Measurements from ENCODE around the gene DUSP16. TPM values are rescaled to one million over a fixed set of nuclear protein-coding genes. Genes with fewer than 3 reads are reported as not detected.

Gene DUSP16
- total RNA-seq, 4 donors from 2014 or later: 20.6 to 52.6 (median 45.7) TPM

GRCh38 chr12:12511895-12512711 lies 50.6 kb downstream of the DUSP16 start:
- no peak for DNase-seq
- H3K36me3 ChIP-seq: peaks cover 0 to under 1% (median 0%) of the 10 kb centered on the region in 3 donors
- no peaks in the 10 kb centered on the region for H3K27me3 ChIP-seq
- no peaks in the 10 kb centered on the region for H3K4me1 ChIP-seq
- H3K27ac ChIP-seq: no peak overlapping the region
- no peak overlapping the region for H3K4me3 ChIP-seq
- no peak for TF ChIP-seq CTCF (IDR thresholded peaks at IDR 0.05)
- TF ChIP-seq POLR2A (IDR thresholded peaks at IDR 0.05): no peak
- no peaks in the 10 kb centered on the region for H3K9me3 ChIP-seq

GRCh38 chr12:12511021-12511783 lies 51.5 kb downstream of the DUSP16 start:
- Histone ChIP-seq H3K4me3 (no peak overlapping the region), H3K27ac (no peak overlapping the region), H3K27me3 (no peaks in the 10 kb centered on the region), H3K9me3 (no peaks in the 10 kb centered on the region), H3K36me3 (no peaks in the 10 kb centered on the region), H3K4me1 (peaks cover 0 to 8% (median 0%) of the 10 kb centered on the region in 4 donors)
- TF ChIP-seq POLR2A (IDR thresholded peaks at IDR 0.05) (no peak), CTCF (IDR thresholded peaks at IDR 0.05) (no peak)
- DNase-seq: no peak

GRCh38 chr12:12510551-12510950 lies 52.1 kb downstream of the DUSP16 start:
- TF ChIP-seq CTCF (IDR thresholded peaks at IDR 0.05) (no peak), POLR2A (IDR thresholded peaks at IDR 0.05) (no peak)
- no peak for DNase-seq
- H3K27ac ChIP-seq: no peak overlapping the region
- no peaks in the 10 kb centered on the region for H3K27me3 ChIP-seq
- no peak overlapping the region for H3K4me3 ChIP-seq
- peaks cover 0 to 12% (median 3%) of the 10 kb centered on the region in 4 donors for H3K4me1 ChIP-seq
- H3K36me3 ChIP-seq: no peaks in the 10 kb centered on the region
- no peaks in the 10 kb centered on the region for H3K9me3 ChIP-seq

- Histone ChIP-seq H3K9me3 (no peaks in the 10 kb centered on the region), H3K36me3 (no peaks in the 10 kb centered on the region), H3K4me3 (no peak overlapping the region), H3K4me1 (peaks cover 0 to 16% (median 5%) of the 10 kb centered on the region in 4 donors), H3K27me3 (no peaks in the 10 kb centered on the region), H3K27ac (no peak overlapping the region)
- TF ChIP-seq CTCF (IDR thresholded peaks at IDR 0.05) (no peak), POLR2A (IDR thresholded peaks at IDR 0.05) (no peak)
- no peak for DNase-seq
These were observed 52.5 kb downstream of the DUSP16 start for GRCh38 chr12:12510141-12510540.

GRCh38 chr12:12508612-12509011 lies 54.1 kb downstream of the DUSP16 start:
- Histone ChIP-seq H3K36me3 (no peaks in the 10 kb centered on the region), H3K9me3 (no peaks in the 10 kb centered on the region), H3K27ac (no peak overlapping the region), H3K27me3 (no peaks in the 10 kb centered on the region), H3K4me3 (no peak overlapping the region), H3K4me1 (peaks cover 0 to 20% (median 5%) of the 10 kb centered on the region in 4 donors)
- TF ChIP-seq CTCF (IDR thresholded peaks at IDR 0.05) (no peak), POLR2A (IDR thresholded peaks at IDR 0.05) (no peak)
- no peak for DNase-seq
